HG02610 (cell line): ENCODE measurements around the gene SORCS3.
A peak's percentile ranks its signal among the peaks of the same experiment; 100 is the strongest.

Experiments used
- ATAC-seq: cut with Tn5 transposase; IDR thresholded peaks from one replicate; pipeline ENCODE4 v1.9.1; 2021; ENCODE audit warnings: mild to moderate bottlenecking, moderate library complexity; ENCODE audit not compliant: unreplicated experiment

SORCS3 gene

GRCh38 chr10:104907521-104907920 lies 266.4 kb downstream of the SORCS3 start:
- ATAC-seq: no peak

- ATAC-seq: no peak
Measured at GRCh38 chr10:104908581-104908980, 267.5 kb downstream of the SORCS3 start.

GRCh38 chr10:104910712-104911111 lies 269.6 kb downstream of the SORCS3 start:
- no peak for ATAC-seq

- no peak for ATAC-seq
Measured at GRCh38 chr10:104913390-104913789, 272.3 kb downstream of the SORCS3 start.

GRCh38 chr10:104920476-104920875 lies 279.4 kb downstream of the SORCS3 start:
- no peak for ATAC-seq

- ATAC-seq: no peak
Measured at GRCh38 chr10:104921763-104922162, 280.7 kb downstream of the SORCS3 start.

DNA sequence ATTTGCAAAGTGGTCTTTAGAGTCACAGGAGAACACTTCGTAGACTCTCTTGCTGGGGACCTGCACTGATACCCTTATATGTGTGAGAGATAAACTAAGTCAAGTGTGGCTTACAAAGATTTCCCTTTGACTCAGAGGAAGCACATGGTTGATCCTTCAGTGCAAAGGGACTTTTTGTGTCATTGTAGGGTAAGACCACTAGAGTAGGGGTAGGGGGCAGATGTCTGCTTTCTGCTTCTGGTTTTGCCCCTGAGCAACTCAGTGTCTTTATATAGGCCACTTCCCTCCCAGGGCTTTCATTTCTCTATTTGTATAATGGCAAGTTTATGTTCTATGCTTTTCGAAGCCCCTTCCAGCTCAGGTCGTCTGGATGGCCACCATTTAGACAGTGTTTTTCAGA lies 281.7 kb downstream of the SORCS3 start:
- ATAC-seq: peak; percentile 74

- no peak for ATAC-seq
Measured at GRCh38 chr10:104923501-104923900, 282.4 kb downstream of the SORCS3 start.

GRCh38 chr10:104924101-104924795 lies 283.2 kb downstream of the SORCS3 start:
- ATAC-seq: no peak

- peak; percentile 44 for ATAC-seq
Measured at GRCh38 chr10:104925232-104925851, 284.3 kb downstream of the SORCS3 start.

DNA sequence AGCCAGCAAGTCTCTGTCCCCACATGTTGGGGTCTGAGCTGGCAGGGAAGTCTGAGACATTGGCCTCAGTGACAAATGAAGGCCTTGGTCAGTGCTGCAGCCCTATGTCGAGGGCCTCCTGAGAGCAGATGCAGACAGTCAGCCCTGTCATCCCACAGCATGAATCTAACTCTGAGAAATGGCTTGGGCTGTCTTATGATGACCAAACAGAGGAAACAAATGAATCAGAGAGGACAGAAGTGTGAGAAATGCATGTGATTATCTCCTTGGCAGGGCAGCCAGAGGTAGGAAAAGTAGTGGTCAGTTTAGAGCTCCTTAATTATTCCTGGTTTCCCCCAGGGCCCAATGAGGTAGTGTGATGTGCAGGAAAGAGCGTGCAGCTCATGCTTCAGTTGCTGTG lies 287.6 kb downstream of the SORCS3 start:
- no peak for ATAC-seq

GRCh38 chr10:104931612-104932134 lies 290.6 kb downstream of the SORCS3 start:
- ATAC-seq: no peak

- no peak for ATAC-seq
Measured at GRCh38 chr10:104935656-104936055, 294.6 kb downstream of the SORCS3 start.

DNA sequence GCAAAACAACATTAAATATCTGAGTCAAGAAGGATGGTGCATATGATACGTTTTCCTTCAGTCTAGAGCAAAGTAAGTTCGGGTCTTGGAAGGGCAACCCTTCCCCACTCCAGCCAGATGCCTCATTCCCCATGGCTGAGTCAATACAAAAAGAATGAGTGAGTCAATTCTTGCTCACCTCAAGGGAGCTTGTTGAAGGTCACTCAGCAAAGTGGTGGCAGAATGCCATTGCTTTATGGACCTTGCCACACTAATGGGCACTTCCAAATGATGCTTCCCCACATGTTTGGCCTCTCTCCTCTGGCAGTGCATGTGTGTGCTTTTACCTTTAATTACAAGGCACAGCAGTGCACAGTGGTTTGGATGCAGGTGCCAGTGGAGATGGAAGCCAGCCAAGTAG lies 296.5 kb downstream of the SORCS3 start:
- no peak for ATAC-seq

GRCh38 chr10:104938031-104938430 lies 296.9 kb downstream of the SORCS3 start:
- no peak for ATAC-seq

DNA sequence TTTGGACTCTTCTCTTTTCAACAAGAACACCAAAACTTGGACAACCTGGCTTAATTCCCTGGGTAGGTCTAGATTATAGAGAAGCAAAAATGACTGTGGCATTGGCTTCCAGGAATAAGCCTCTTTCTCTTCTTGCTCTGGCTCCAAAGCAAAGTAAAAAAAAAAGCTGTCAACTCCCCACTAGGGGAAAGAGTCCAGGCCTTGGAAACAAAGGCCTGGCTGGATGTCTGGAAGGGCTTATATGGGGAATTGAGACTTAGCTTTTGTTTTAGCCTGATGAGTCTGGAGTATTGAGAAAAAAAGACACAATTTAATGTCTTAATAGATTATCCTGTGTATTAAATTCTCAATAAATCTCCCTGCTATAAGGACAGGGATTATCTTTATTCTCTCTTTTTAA lies 300.6 kb downstream of the SORCS3 start:
- ATAC-seq: no peak

DNA sequence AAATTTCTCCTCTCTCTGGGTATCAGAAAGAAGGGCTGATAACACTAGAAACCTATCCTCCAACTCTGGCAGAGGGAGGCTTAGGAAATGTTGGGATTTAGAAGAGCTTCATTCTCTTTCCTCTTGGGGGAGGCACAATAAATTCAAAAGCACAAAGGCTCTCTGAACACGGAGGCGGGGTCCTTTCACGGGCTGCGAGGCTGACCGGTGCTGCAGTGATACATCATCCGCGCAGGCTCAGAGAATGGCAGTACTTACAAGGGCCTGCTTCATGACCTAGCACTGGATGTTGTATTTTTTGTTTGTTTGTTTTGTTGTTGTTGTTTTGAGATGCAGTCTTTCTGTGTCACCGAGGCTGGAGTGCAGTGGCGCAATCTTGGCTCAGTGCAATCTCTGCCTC lies 306.2 kb downstream of the SORCS3 start:
- ATAC-seq: no peak

GRCh38 chr10:104957178-104957841 lies 316.2 kb downstream of the SORCS3 start:
- ATAC-seq: no peak

DNA sequence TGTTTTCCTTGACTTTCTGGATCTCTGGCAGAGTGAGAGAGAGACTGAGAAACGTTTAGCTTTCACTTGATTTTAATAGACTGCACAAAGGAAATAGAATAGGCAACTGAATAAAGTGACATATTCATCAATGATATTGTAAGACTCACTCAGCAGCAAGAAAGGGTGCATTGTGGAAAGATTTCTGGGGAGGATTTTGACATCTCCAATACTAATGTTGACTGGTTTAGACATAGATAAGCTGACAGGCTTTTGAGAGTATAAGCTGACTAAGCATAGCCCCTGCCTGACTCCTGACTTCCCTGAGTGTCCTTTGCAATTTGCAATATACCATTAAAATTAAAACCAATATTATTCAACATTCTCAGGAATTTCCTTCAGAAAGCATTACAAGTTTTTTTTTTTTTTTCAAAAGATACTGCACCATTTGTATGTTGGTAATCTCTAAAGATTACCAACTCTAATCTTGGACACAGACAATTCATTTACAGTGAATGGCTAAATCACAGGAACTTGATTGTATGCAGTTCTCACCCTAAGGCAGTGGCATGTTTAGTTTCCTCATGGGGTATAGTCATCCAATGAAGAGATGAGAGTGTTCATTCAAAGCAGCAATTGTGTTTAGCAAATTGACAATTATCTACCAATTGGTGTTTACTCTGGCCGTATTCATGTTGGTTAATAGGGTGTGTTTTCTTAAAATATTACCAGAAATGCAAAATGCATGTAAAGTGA lies 325.6 kb downstream of the SORCS3 start:
- no peak for ATAC-seq

DNA sequence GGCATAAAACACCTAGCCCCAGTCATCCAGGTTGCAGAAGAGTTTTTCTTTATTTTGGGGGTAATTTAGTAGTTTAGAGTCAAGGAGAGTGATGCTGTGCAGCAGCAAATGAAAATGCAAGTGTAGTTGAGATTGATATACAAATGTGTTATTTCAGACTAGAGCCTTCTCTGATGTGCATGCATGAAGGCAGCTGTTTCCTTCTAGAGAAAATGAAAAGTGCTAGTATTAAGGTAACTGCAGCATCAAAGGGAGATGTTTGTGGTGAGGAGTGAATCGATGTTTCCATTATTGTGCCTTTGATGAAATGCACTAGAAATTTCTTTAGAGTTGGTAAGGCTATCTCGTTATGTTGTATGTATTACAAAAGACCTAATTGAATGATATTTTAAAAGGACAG lies 339.3 kb downstream of the SORCS3 start:
- ATAC-seq: no peak

DNA sequence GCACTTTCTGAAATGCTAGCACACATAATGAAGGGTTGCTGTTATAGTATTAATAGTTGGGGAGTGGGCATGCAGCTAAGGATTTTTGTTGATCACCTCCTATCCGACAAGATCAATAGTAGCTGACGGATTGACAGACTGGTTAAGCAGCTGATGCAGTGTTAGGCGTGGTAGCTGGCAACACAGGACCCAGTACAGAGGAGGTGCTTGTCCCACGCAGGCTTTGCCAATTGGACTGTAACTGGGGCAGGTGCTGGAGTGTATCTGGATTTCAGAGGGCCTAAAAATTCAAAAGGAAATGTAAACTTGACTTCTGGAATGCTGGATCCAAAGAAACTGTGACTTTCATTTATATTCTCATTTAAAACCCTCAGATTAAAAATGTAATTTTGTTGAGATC lies 340.9 kb downstream of the SORCS3 start:
- no peak for ATAC-seq
